HCT116 (cell line): ENCODE measurements around the gene HLCS. TPM values are rescaled to one million over a fixed set of nuclear protein-coding genes. Genes with fewer than 3 reads are reported as not detected.
A peak's percentile ranks its signal among the peaks of the same experiment; 100 is the strongest.

Experiments
- ATAC-seq: fragments of 200-7000 bp; cut with Tn5 transposase; 2 replicates; pipeline ENCODE4 v1.9.1; 2020; ENCODE audit warnings: mild to moderate bottlenecking, moderate library complexity
- BruUV-seq: library from RNA; stranded (reverse); fragments of 400-500 nt; replicated peaks from 2 replicates; lab custom pipeline; 2021; lab: Mats Ljungman, UMichigan
- CTCF ChIA-PET: fragments of 300-600 bp; sonication (Branson Sonifier 250); formaldehyde crosslinking; loops from one replicate; lab custom pipeline; 2021; ENCODE audit warnings: antibody characterized with exemption; lab: Charles Lee
- POLR2A ChIA-PET: fragments of 300-600, 350-600 bp; sonication (Branson Sonifier 250); formaldehyde crosslinking; loops from one replicate; lab custom pipeline; 2021; ENCODE audit warnings: antibody characterized with exemption; lab: Charles Lee
- RAD21 ChIA-PET, 2 experiments: fragments of 300-600 bp; sonication (Branson Sonifier 250); formaldehyde crosslinking; loops; one replicate each; lab custom pipeline; 2023; ENCODE audit warnings: low total read pairs in 2 of 2; ENCODE audit not compliant: uncharacterized antibody in 2 of 2, unreplicated experiment in 2 of 2, low non-redundant PET in 1 of 2; lab: Charles Lee
- DNase-seq: peaks from one replicate; pipeline ENCODE4 v3.0.0-alpha.2; 2010; ENCODE audit warnings: low read depth, low spot score
- H2AFZ ChIP-seq: fragments of 200-600 bp; shearing (Covaris generic), sonication (generic); 2 replicates; pipeline ENCODE4 v1.6.1; 2017; ENCODE audit warnings: low read depth, mixed run types, mixed read lengths, antibody characterized with exemption, low read length; ENCODE audit not compliant: poor library complexity, severe bottlenecking
- H3K27ac ChIP-seq: 2 replicates; pipeline ENCODE4 v1.5.1; 2012; ENCODE audit warnings: low read depth, low read length
- H3K27me3 ChIP-seq: fragments of 200-600 bp; sonication (generic); 2 replicates; pipeline ENCODE4 v1.6.1; 2016; ENCODE audit warnings: mixed run types, low read length, mixed read lengths; ENCODE audit not compliant: insufficient read depth
- H3K36me3 ChIP-seq, 2 experiments: fragments of 200-500 bp in 1 of 2; fragments of 200-600 bp in 1 of 2; sonication (Bioruptor generic) in 1 of 2; sonication (generic) in 1 of 2; 2 replicates each; pipeline versions ENCODE4 v1.5.1 to v1.6.1; 2014 to 2016; ENCODE audit warnings: low read length in 2 of 2, inconsistent platforms in 1 of 2, mixed read lengths in 1 of 2, mixed run types in 1 of 2; ENCODE audit not compliant: insufficient read depth in 2 of 2, control insufficient read depth in 1 of 2
- H3K4me1 ChIP-seq, 2 experiments: fragments of 200-600 bp in 1 of 2; sonication (generic) in 1 of 2; 2 replicates each; pipeline versions ENCODE4 v1.5.1 to v1.6.1; 2012 to 2017; ENCODE audit warnings: low read length in 2 of 2, inconsistent platforms in 1 of 2, mild to moderate bottlenecking in 1 of 2, mixed read lengths in 1 of 2, mixed run types in 1 of 2, moderate library complexity in 1 of 2; ENCODE audit not compliant: insufficient read depth in 2 of 2, control insufficient read depth in 1 of 2
- H3K4me2 ChIP-seq: fragments of 200-600 bp; sonication (generic); 2 replicates; pipeline ENCODE4 v1.6.1; 2017; ENCODE audit warnings: mixed run types, low read length, mixed read lengths
- H3K4me3 ChIP-seq, 2 experiments: fragments of 200-600 bp in 1 of 2; sonication (generic) in 1 of 2; replicated peaks in 1 of 2; 2 replicates each; pipeline ENCODE4 v1.5.1; 2011 to 2016; ENCODE audit warnings: low read length in 2 of 2, control low read depth in 1 of 2, low read depth in 1 of 2, mild to moderate bottlenecking in 1 of 2, mixed read lengths in 1 of 2, mixed run types in 1 of 2
- H3K79me2 ChIP-seq: fragments of 200-600 bp; sonication (generic); 2 replicates; pipeline ENCODE4 v1.6.1; 2017; ENCODE audit warnings: mild to moderate bottlenecking, mixed run types, low read length, moderate library complexity, mixed read lengths; ENCODE audit not compliant: insufficient read depth
- H3K9ac ChIP-seq: fragments of 200-600 bp; sonication (generic); 2 replicates; pipeline ENCODE4 v1.6.1; 2016; ENCODE audit warnings: low read length, mixed read lengths
- H3K9me2 ChIP-seq: fragments of 200-600 bp; sonication (generic), shearing (Covaris generic); 2 replicates; pipeline ENCODE4 v1.6.1; 2017; ENCODE audit warnings: mixed run types, mild to moderate bottlenecking, moderate library complexity; ENCODE audit not compliant: insufficient read depth
- H3K9me3 ChIP-seq, 2 experiments: fragments of 200-500 bp in 1 of 2; fragments of 200-600 bp in 1 of 2; sonication (Bioruptor generic) in 1 of 2; sonication (generic) in 1 of 2; 2 replicates each; pipeline ENCODE4 v1.6.1; 2014 to 2017; ENCODE audit warnings: low read length in 2 of 2, mixed read lengths in 2 of 2, inconsistent platforms in 1 of 2, low read depth in 1 of 2, mild to moderate bottlenecking in 1 of 2, mixed run types in 1 of 2, moderate library complexity in 1 of 2; ENCODE audit not compliant: control insufficient read depth in 1 of 2, insufficient read depth in 1 of 2
- H4K20me1 ChIP-seq: fragments of 200-600 bp; sonication (generic), shearing (Covaris generic); 2 replicates; pipeline ENCODE4 v1.6.1; 2017; ENCODE audit warnings: mixed run types, mild to moderate bottlenecking, moderate library complexity; ENCODE audit not compliant: insufficient read depth
- CEBPB ChIP-seq: IDR thresholded peaks from 2 replicates; pipeline ENCODE4 v1.6.1; 2012; ENCODE audit warnings: low read depth
- EGR1 ChIP-seq: IDR thresholded peaks from 2 replicates; pipeline ENCODE4 v1.6.1; 2012; ENCODE audit warnings: low read depth
- POLR2AphosphoS5 ChIP-seq: IDR thresholded peaks from 2 replicates; pipeline ENCODE4 v1.6.1; 2011; ENCODE audit warnings: mild to moderate bottlenecking, low read depth, low read length, moderate library complexity
- RAD21 ChIP-seq: IDR thresholded peaks from 2 replicates; pipeline ENCODE4 v1.6.1; 2012; ENCODE audit warnings: low read depth, mild to moderate bottlenecking
- ZFX ChIP-seq: fragments of 450-650 bp; IDR thresholded peaks from 2 replicates; pipeline ENCODE4 v1.6.1; 2017
- intact Hi-C: fragments of 100-400 bp; cut with micrococcal nuclease; formaldehyde crosslinking; loops from 2 replicates; pipeline ENCODE4 v1.10.0; 2022
- total RNA-seq: library from RNA; stranded (reverse); gene quantifications from one replicate; pipeline ENCODE4 v1.2.1, GENCODE V29; 2021; ENCODE audit not compliant: unreplicated experiment

Gene HLCS
- total RNA-seq, 1 experiment from 2014 or later, result 18.5 TPM

DNA sequence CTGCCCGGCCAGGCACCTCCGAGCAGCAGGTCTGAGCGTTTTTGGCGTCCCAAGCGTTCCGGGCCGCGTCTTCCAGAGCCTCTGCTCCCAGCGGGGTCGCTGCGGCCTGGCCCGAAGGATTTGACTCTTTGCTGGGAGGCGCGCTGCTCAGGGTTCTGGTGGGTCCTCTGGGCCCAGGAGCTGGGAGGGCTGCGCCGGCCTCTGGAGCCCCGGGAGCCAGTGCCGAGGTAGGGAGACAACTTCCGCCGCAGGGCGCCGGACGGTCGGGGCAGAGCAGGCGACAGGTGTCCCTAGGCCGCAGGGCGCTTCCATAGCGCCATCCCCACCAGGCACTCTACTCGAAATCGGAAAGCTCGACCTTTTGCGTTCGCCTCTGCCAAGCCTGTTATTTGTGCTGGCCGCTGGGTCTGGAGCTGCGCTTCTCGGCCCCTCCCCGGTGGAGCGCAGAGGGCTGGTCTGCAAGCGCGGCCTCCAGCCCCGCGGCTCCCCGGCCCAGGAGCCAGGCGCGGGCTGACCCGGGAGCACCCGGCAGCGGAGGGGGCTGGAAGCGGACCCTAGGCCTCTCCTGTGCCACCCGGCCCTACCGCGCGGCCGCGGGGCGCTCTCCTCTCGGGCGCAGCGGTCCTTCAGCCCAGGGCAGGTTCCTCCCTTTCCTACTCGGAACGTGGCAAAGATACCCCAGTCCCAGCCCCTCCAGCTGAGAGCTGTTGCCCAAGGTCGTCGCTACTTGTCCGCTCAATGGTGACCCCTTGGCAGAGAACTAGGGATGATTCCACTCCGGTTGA, 265.3 kb downstream of the HLCS start:
- DNase-seq (no peak), ATAC-seq (peak; percentile 26)
- no TSS peak for BruUV-seq
- intact Hi-C loops, result no loop called here
- TF ChIP-seq ZFX, result peak; percentile 68; the same call in 1 of the 2 replicates
- TF ChIP-seq RAD21, result no peak
- no peak for TF ChIP-seq EGR1
- TF ChIP-seq POLR2AphosphoS5, result no peak
- no peak for TF ChIP-seq CEBPB
- CTCF ChIA-PET, result interaction anchor here (0.7 kb wide), 1 partner anchor 216 kb away, joined by 3 read pairs; no protein-coding TSS in a partner anchor
- Histone ChIP-seq H3K27me3 (no peaks in the 10 kb centered on the region), H3K4me2 (peak overlapping the region; percentile 97), H3K4me3 (peak overlapping the region; percentile 71 to 75), H3K36me3 (no peaks in the 10 kb centered on the region), H4K20me1 (no peaks in the 10 kb centered on the region), H3K4me1 (peaks cover 10 to 24% of the 10 kb centered on the region in 2 experiments), H3K9me2 (no peaks in the 10 kb centered on the region), H2AFZ (no peak overlapping the region), H3K9ac (peak overlapping the region; percentile 73), H3K27ac (peak overlapping the region; percentile 93), H3K9me3 (no peaks in the 10 kb centered on the region), H3K79me2 (peaks cover 68% of the 10 kb centered on the region)
- POLR2A ChIA-PET, result no interaction called here
- RAD21 ChIA-PET, result interaction anchor here in 1 of 2 experiments (1.1 kb wide), 1 partner anchor 153 kb away, joined by 3 read pairs; no protein-coding TSS in a partner anchor

Other genes starting within 250 kb of the HLCS start
- gene RIPPLY3, start 40.0 kb upstream of the HLCS start, total RNA-seq, result not detected
- 23.5 TPM for gene PIGP, start 106.4 kb upstream of the HLCS start, total RNA-seq
- 71.5 TPM for gene TTC3, start 106.6 kb upstream of the HLCS start, total RNA-seq